Glutamatergic neuron (in vitro differentiated cells): ENCODE data around the gene MARCO. TPM values are rescaled to one million over a fixed set of nuclear protein-coding genes. Genes with fewer than 3 reads are reported as not detected.

Experiments used
- DNase-seq: peaks from one replicate; pipeline ENCODE4 v3.0.0; 2022
- H3K27ac Mint-ChIP-seq: one replicate; pipeline ENCODE4 v1.8.0; 2020; ENCODE audit warnings: mild to moderate bottlenecking, mixed read lengths, inconsistent platforms; ENCODE audit not compliant: unreplicated experiment
- H3K27me3 Mint-ChIP-seq: one replicate; pipeline ENCODE4 v1.8.0; 2020; ENCODE audit warnings: mild to moderate bottlenecking, moderate library complexity, mixed read lengths, inconsistent platforms; ENCODE audit not compliant: unreplicated experiment
- H3K36me3 Mint-ChIP-seq: one replicate; pipeline ENCODE4 v1.8.0; 2020; ENCODE audit warnings: mild to moderate bottlenecking, mixed read lengths, inconsistent platforms; ENCODE audit not compliant: unreplicated experiment
- H3K4me1 Mint-ChIP-seq: one replicate; pipeline ENCODE4 v1.8.0; 2020; ENCODE audit warnings: mild to moderate bottlenecking, low read depth, mixed read lengths, inconsistent platforms; ENCODE audit not compliant: unreplicated experiment
- H3K4me3 Mint-ChIP-seq: one replicate; pipeline ENCODE4 v1.8.0; 2020; ENCODE audit warnings: mild to moderate bottlenecking, mixed read lengths, inconsistent platforms; ENCODE audit not compliant: unreplicated experiment
- H3K9me3 Mint-ChIP-seq: one replicate; pipeline ENCODE4 v1.8.0; 2020; ENCODE audit warnings: mild to moderate bottlenecking, moderate library complexity, mixed read lengths, inconsistent platforms; ENCODE audit not compliant: unreplicated experiment
- total RNA-seq: library from RNA; stranded (reverse); fragmentation: NEBNext Ultra II Directional; extraction: Animal tissue kit (Norgen Biotek cat#: 25700); gene quantifications from one replicate; pipeline ENCODE4 v1.2.1, GENCODE V29; 2021; ENCODE audit not compliant: unreplicated experiment
- TF ChIP-seq, protein P1 (sequence below): fragments of 200-600 bp; sonication (generic); IDR thresholded peaks from one replicate; pipeline ENCODE4 v1.5.0; 2021; ENCODE audit not compliant: partially characterized antibody, unreplicated experiment

Gene MARCO
- total RNA-seq, 1 donor from 2014 or later = not detected

DNA sequence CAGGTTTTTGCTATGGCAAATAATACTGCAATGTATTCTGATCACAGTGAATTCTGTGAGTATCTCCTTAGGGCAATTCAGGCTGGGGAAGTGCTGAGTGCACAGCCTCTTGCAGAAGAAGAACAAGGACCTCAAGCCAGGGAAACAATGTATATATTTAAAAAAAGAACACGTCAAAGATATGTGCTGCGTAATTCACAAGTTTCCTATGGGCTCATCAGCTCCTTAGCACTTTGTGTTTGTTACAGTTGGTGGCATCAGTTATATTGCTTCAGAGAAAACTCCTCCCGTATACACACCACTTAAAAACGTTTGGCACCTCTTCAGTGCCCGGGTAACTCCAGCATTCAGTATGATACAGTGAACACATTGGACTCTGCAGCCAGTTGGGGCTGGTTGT lies 16.5 kb upstream of the MARCO start:
- peaks cover 8% of the 10 kb centered on the region for H3K36me3 Mint-ChIP-seq
- H3K27ac Mint-ChIP-seq = no peak overlapping the region
- H3K9me3 Mint-ChIP-seq = no peaks in the 10 kb centered on the region
- TF ChIP-seq, protein P1, sequence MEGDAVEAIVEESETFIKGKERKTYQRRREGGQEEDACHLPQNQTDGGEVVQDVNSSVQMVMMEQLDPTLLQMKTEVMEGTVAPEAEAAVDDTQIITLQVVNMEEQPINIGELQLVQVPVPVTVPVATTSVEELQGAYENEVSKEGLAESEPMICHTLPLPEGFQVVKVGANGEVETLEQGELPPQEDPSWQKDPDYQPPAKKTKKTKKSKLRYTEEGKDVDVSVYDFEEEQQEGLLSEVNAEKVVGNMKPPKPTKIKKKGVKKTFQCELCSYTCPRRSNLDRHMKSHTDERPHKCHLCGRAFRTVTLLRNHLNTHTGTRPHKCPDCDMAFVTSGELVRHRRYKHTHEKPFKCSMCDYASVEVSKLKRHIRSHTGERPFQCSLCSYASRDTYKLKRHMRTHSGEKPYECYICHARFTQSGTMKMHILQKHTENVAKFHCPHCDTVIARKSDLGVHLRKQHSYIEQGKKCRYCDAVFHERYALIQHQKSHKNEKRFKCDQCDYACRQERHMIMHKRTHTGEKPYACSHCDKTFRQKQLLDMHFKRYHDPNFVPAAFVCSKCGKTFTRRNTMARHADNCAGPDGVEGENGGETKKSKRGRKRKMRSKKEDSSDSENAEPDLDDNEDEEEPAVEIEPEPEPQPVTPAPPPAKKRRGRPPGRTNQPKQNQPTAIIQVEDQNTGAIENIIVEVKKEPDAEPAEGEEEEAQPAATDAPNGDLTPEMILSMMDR = no peak
- H3K4me3 Mint-ChIP-seq = no peak overlapping the region
- no peaks in the 10 kb centered on the region for H3K4me1 Mint-ChIP-seq
- no peaks in the 10 kb centered on the region for H3K27me3 Mint-ChIP-seq
- DNase-seq = no peak

DNA sequence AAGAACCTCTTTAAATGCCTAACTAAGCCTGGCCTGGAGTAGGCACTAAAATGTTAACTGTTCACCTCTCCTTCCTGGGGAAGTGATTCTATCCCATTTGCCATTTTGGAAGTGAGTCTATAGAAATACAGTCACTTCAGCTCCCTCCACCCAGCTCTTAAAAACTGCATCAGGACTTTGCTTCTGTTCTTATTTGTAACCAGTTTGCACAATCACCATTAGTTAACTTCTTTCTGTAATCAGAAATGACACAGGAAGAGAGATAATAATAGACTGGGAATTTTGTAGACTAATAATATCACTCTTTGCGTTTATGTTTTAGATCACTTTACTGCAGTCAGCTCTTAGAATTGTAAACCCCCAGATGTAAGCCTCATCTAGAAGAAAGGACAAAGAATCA lies 16.0 kb upstream of the MARCO start:
- Mint-ChIP-seq H3K36me3 (peaks cover 8% of the 10 kb centered on the region), H3K4me1 (no peaks in the 10 kb centered on the region), H3K27me3 (no peaks in the 10 kb centered on the region), H3K4me3 (no peak overlapping the region), H3K9me3 (no peaks in the 10 kb centered on the region), H3K27ac (no peak overlapping the region)
- TF ChIP-seq, protein P1 = no peak
- no peak for DNase-seq

DNA sequence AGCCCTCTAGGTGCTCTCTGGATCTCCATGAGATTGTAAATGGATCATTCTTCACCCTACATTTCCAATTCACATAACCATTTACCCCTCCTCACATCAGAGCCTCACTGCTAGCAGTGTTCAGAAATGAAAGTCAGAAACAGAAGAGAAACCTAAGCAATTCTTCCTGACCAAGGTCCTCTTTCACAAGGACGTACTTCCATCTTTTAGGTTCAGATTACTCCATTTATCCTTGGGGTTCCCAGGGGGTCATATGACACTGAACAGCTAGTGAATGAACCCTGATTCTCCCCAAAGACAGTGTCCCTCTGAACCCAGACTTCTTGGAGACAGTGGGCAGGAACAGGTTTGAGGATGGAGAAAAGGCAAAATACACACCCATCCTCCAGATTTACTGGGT lies 12.9 kb upstream of the MARCO start:
- peaks cover 13% of the 10 kb centered on the region for H3K36me3 Mint-ChIP-seq
- H3K4me3 Mint-ChIP-seq = no peak overlapping the region
- no peak overlapping the region for H3K27ac Mint-ChIP-seq
- H3K9me3 Mint-ChIP-seq = no peaks in the 10 kb centered on the region
- DNase-seq = no peak
- no peaks in the 10 kb centered on the region for H3K4me1 Mint-ChIP-seq
- TF ChIP-seq, protein P1 = no peak
- H3K27me3 Mint-ChIP-seq = no peaks in the 10 kb centered on the region

DNA sequence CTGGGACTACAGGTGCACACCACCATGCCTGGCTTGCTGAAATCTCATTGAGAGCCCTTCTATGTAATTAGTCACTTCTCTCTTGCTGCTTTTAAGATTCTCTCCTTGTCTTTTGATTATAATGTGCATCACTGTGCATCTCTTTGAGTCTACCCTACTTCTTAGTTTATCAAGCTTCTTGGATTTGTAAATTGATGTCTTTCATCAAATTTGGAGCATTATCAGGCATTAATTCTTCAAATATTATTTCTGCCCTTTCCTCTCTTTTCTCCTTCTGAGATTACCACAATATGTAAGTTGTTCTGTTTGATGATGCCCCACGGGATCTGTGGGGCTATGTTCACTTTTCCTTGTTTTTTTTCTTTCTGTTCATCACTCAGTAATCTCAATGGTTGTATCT lies 9.0 kb upstream of the MARCO start:
- H3K9me3 Mint-ChIP-seq = no peaks in the 10 kb centered on the region
- H3K4me1 Mint-ChIP-seq = no peaks in the 10 kb centered on the region
- no peaks in the 10 kb centered on the region for H3K27me3 Mint-ChIP-seq
- peaks cover 13% of the 10 kb centered on the region for H3K36me3 Mint-ChIP-seq
- TF ChIP-seq, protein P1 = no peak
- H3K4me3 Mint-ChIP-seq = no peak overlapping the region
- no peak for DNase-seq
- H3K27ac Mint-ChIP-seq = no peak overlapping the region

DNA sequence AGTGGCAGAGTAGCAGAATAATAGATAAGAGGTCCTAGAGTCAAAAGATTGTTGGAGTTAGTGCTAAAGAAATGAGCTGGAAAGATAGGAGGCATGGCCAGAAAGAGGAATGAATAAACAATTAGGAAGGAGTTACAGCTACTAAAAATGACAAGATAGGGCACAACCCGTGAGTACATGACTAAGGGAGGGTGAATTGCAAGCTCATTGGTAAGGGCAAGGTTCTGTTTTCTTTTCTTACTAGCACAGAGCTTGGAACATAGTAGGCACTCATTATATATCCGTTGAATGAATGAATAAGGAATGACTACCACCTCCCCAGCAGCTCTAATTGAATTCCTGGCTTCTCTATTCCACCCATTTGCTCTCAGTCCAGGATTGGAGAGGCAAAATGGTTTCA lies 5.7 kb upstream of the MARCO start:
- Mint-ChIP-seq H3K27me3 (no peaks in the 10 kb centered on the region), H3K36me3 (peaks cover 9% of the 10 kb centered on the region), H3K4me3 (no peak overlapping the region), H3K9me3 (no peaks in the 10 kb centered on the region), H3K27ac (no peak overlapping the region), H3K4me1 (no peaks in the 10 kb centered on the region)
- TF ChIP-seq, protein P1 = no peak
- no peak for DNase-seq
